SK-N-SH (cell line): Measurements from ENCODE around the gene PPP1CA.

Experiments
- CHD2 ChIP-seq: fragments of 150-350 bp; IDR thresholded peaks from 2 replicates; pipeline ENCODE4 v1.6.1; 2018; ENCODE audit warnings: low read length; ENCODE audit not compliant: partially characterized antibody
- NFIC ChIP-seq: IDR thresholded peaks from 2 replicates; pipeline ENCODE4 v1.4.0; 2012; ENCODE audit warnings: borderline replicate concordance
- POLR2AphosphoS5 ChIP-seq: IDR thresholded peaks from 2 replicates; pipeline ENCODE4 v1.6.1; 2012; ENCODE audit warnings: low read depth, low read length
- RAD21 ChIP-seq: IDR thresholded peaks from 2 replicates; pipeline ENCODE4 v1.6.1; 2012; ENCODE audit warnings: mild to moderate bottlenecking, low read length
- TCF12 ChIP-seq: IDR thresholded peaks from 2 replicates; pipeline ENCODE4 v1.4.0; 2012
- TF ChIP-seq, protein P1 (sequence below): fragments of 200-600 bp; sonication (generic); IDR thresholded peaks from 2 replicates; pipeline ENCODE4 v1.6.1; 2017; ENCODE audit warnings: antibody characterized with exemption, mild to moderate bottlenecking, moderate library complexity
- TF ChIP-seq, protein P2 (sequence below): IDR thresholded peaks from 2 replicates; pipeline ENCODE4 v1.6.1; 2012; ENCODE audit warnings: mild to moderate bottlenecking, low read depth, low read length, moderate library complexity

DNA sequence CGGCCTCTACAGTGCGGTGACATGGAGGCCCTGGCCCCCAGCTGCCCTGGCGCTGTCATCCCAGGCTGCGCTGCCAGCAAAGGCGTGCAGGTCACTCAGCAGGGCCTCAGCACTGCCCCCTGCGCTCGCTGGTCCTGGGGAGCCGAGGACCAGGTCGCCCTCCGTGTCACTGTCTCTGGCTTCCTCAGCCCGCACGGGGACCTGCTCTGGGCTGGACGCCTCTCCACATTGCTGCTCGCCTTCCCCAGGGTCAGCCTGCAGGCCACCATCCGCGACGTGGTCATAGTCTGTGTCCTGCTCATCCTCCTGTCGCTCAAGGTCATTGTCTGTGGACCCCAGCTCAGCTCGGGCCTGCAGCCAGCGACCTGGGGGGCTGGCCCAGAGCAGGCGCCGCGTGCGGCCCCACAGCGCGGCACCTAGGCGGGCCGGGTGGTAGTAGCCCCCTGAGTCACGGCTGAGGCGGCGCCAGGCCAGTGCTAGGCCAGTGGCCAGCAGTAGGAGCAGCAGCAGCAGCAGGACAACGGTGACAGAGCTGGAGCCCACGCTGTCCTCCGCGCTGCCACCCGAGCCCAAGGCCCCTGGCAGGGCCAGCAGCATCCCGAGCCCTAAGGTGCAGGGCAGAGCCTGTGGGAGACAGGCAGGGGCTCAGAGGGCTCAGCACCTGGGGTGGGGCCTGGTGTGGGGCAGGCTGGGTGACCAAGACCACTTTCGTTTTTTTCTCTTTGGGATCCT, 34.2 kb upstream of the PPP1CA start:
- TF ChIP-seq, protein P1, sequence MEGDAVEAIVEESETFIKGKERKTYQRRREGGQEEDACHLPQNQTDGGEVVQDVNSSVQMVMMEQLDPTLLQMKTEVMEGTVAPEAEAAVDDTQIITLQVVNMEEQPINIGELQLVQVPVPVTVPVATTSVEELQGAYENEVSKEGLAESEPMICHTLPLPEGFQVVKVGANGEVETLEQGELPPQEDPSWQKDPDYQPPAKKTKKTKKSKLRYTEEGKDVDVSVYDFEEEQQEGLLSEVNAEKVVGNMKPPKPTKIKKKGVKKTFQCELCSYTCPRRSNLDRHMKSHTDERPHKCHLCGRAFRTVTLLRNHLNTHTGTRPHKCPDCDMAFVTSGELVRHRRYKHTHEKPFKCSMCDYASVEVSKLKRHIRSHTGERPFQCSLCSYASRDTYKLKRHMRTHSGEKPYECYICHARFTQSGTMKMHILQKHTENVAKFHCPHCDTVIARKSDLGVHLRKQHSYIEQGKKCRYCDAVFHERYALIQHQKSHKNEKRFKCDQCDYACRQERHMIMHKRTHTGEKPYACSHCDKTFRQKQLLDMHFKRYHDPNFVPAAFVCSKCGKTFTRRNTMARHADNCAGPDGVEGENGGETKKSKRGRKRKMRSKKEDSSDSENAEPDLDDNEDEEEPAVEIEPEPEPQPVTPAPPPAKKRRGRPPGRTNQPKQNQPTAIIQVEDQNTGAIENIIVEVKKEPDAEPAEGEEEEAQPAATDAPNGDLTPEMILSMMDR = no peak
- TF ChIP-seq TCF12 (no peak), POLR2AphosphoS5 (no peak), RAD21 (no peak), CHD2 (no peak), NFIC (no peak)
- TF ChIP-seq, protein P2, sequence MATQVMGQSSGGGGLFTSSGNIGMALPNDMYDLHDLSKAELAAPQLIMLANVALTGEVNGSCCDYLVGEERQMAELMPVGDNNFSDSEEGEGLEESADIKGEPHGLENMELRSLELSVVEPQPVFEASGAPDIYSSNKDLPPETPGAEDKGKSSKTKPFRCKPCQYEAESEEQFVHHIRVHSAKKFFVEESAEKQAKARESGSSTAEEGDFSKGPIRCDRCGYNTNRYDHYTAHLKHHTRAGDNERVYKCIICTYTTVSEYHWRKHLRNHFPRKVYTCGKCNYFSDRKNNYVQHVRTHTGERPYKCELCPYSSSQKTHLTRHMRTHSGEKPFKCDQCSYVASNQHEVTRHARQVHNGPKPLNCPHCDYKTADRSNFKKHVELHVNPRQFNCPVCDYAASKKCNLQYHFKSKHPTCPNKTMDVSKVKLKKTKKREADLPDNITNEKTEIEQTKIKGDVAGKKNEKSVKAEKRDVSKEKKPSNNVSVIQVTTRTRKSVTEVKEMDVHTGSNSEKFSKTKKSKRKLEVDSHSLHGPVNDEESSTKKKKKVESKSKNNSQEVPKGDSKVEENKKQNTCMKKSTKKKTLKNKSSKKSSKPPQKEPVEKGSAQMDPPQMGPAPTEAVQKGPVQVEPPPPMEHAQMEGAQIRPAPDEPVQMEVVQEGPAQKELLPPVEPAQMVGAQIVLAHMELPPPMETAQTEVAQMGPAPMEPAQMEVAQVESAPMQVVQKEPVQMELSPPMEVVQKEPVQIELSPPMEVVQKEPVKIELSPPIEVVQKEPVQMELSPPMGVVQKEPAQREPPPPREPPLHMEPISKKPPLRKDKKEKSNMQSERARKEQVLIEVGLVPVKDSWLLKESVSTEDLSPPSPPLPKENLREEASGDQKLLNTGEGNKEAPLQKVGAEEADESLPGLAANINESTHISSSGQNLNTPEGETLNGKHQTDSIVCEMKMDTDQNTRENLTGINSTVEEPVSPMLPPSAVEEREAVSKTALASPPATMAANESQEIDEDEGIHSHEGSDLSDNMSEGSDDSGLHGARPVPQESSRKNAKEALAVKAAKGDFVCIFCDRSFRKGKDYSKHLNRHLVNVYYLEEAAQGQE = no peak
